RPMI7951 (cell line): Measurements from ENCODE around the gene GREM2. TPM values are rescaled to one million over a fixed set of nuclear protein-coding genes. Genes with fewer than 3 reads are reported as not detected.

Experiments
- DNase-seq: peaks from one replicate; pipeline ENCODE4 v3.0.0-alpha.2; 2012; ENCODE audit warnings: low read depth
- total RNA-seq: library from RNA; depleted of rRNA; stranded (reverse); fragments of >200 nt; shearing (Covaris generic); gene quantifications from 2 replicates; pipeline ENCODE4 v1.2.3, GENCODE V29; 2014

Gene GREM2
- total RNA-seq, 1 experiment from 2014 or later, result not detected

GRCh38 chr1:240562111-240562590 is 49.8 kb downstream of the GREM2 start:
- DNase-seq, result peak; percentile 10

DNA sequence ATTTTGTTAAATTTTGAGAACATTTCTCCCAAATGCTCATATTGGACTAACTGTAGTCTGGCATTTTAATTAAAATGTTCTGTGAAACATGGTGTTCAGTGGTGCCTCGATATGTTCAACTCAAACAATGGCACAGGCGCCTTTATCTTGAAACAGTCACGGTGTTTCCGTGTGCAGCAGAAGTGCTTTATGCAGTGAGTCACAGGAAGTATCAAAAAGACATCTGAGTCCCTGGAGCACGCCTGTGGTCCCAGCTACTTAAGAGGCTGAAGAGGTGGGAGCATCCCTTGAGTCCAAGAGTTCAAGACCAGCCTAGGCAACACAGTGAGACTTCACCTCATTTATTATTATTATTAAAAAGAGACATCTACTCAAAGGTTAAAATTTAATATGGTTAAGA is 52.2 kb downstream of the GREM2 start:
- peak; percentile 33 for DNase-seq

- no peak for DNase-seq
Measured at GRCh38 chr1:240555524-240555923, 56.4 kb downstream of the GREM2 start.

- DNase-seq, result no peak
Measured at GRCh38 chr1:240553351-240553750, 58.6 kb downstream of the GREM2 start.

- no peak for DNase-seq
Measured at GRCh38 chr1:240539769-240540414, 72.1 kb downstream of the GREM2 start.

- no peak for DNase-seq
Measured at GRCh38 chr1:240538776-240539430, 73.1 kb downstream of the GREM2 start.

- DNase-seq, result no peak
Measured at GRCh38 chr1:240533154-240533780, 78.7 kb downstream of the GREM2 start.

GRCh38 chr1:240528591-240528990 is 83.4 kb downstream of the GREM2 start:
- DNase-seq, result no peak

DNA sequence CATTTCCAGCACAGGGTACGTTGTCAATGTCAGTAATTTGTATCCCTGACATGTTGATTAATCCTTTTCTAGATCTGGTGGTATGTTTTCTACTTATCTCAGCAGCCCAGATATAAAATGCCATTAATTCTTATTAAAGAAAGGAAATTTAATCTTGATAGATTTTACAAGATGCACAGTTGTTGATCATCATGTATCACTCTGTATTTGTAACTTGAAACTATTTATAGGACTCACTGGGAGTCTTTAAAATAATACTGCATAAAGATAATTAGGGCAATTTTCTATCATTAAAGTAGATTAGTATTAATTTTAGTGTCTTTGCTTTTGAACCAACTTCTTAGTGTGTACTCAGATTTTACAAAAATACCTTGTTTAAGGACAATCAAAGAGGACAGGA is 84.9 kb downstream of the GREM2 start:
- DNase-seq, result no peak

DNA sequence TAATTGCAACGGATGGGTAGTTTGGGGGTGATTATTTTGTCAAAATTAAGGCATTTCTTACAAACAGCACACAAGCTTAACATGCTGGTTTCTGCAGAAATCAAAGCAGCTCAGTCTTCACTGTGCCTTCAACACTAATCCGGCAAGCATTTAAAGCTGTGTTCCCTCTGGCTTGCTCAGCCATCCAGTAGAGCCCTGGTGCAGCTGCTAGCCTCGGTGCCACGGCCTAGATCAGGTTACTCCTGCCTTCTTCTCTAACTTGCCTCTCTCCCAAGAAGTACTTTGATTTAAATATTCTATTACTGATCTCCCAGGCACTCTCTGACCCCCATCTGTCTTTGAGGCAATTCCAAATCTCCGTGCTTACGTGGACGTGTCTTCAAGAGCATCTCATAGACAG is 85.6 kb downstream of the GREM2 start:
- no peak for DNase-seq

- DNase-seq, result no peak
Measured at GRCh38 chr1:240524356-240525069, 87.4 kb downstream of the GREM2 start.

DNA sequence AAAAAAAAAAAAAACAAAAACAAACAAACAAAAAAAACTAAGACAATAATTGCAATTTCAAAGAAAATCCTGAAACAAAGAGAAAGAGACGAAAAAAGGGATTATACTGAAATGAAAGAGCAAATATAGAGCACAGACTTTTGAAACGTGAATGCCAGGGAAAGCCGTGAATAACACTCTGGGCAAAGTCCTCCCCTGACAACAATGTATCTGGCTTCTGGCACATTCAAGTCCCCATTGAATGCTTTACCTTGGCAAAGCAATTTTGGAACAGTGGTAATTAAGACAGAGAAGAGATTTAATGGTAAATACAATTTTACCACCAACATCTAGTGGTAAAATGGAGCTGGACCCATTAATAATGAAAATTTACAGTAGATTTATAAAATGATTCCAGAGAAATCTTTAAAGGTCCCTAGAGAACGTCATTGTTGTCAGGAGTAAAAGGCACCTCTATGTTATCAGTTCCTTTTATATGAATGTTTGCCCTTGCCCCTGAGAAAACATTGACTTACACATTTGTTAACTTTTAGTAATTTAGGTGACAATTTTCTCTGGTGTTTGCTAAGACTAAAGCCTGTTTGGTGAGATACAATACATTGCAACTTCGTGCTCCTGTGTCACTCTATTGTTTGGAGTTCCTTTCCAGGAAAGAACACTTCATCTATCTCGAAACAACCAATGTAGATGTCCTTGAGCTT is 89.7 kb downstream of the GREM2 start:
- no peak for DNase-seq

- DNase-seq, result no peak
Measured at GRCh38 chr1:240517891-240518290, 94.1 kb downstream of the GREM2 start.

DNA sequence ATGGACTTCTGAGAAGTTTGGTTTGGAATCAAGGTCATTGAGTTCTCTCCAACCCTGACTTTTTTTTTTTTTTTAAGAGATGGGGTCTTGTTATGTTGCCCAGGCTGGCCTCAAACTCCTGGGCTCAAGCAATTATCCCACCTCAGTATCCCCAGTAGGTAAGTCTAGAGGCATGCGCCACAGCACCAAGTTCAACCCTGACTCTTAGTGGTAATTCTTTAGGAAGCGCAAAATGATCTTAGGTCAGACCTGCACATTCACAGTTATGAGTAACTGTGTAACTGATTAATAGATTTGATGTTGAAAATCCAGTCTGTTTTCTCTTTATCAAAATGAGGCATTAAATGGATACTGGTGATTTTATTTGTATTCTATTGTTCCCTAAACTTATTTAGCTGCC is 95.9 kb downstream of the GREM2 start:
- no peak for DNase-seq

GRCh38 chr1:240515505-240515904 is 96.5 kb downstream of the GREM2 start:
- peak; percentile 13 for DNase-seq

DNA sequence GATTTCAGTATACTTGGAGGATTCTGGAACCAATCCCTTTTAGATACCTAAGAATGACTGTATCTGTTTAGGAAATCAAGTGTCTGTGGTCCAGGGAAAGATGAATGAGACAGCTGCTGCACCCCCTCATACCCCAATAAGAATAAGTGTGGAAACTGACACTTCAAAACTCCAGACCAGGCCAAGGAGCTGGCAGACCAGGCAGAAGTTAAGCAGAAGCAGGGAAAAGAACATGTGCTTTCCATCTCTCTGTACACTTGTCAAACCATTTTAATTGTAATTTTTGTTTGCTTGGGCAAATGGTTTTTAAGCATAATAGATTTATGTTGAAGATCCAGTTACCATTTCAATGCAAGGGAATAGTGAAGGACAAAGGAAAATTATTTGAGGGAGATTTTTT is 100.2 kb downstream of the GREM2 start:
- DNase-seq, result no peak

GRCh38 chr1:240508950-240509349 is 103.0 kb downstream of the GREM2 start:
- peak; percentile 54 for DNase-seq

- no peak for DNase-seq
Measured at GRCh38 chr1:240508201-240508600, 103.8 kb downstream of the GREM2 start.

DNA sequence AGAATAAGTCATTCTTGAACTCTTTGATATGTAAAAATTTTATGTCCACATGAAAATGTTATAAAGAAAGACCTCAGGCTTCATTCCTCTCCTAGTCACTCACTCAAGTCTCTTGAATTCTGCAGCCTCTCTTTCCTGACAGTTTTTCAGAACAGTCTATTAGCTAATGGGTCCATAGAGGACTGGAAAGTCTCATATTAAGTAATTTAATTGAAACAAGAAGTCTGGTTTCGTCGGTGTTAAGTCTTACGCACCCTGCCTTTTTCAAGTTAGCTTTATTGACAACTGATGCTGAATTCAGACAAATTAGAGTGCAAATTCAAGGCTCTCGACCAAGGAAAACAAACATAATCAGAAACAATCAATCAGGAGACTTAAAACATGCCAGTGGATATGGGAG is 105.8 kb downstream of the GREM2 start:
- DNase-seq, result no peak

DNA sequence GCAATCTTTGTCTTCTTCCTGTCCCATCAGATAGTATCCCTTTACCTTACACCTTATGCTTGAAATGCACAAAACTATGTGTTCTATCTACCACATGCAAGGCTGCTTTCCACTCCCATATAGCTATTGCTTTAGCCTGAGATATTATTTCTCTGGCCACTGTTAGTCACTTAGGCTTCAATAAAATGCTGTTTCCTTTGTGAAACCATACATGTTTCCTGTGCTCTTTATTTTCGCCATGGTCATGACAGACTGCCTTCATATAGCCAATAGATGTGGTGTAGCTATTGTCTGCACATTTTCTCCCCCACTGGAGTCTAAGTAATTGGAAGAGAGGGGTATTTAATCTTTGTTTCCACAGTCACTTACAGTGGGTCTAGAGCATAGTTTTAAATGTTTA is 108.4 kb downstream of the GREM2 start:
- no peak for DNase-seq

- no peak for DNase-seq
Measured at GRCh38 chr1:240503036-240503435, 108.9 kb downstream of the GREM2 start.

DNA sequence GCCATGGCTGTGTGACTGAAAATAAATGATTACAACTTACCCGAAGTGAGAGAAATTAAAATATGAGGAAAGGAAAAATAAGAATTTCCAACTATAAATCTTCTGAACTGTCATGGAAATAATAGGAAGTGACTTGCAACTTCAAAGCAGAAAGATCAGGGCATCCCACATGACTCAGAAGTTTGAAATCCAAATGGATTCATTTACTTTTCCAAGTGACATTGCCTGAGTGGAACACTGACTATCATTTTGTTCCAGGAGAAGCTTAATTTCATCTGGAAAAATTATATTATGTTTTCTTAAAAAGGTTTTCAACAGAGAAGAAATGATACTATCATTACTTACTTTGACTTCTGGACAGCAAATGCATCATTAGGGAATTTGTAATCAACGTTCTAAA is 110.8 kb downstream of the GREM2 start:
- DNase-seq, result peak; percentile 64
